Measurements from ENCODE around the gene OTUD5.

OTUD5 gene
- 91.1 to 124 (median 105) reads per million in 3 donors for total RNA-seq

- DNase-seq, result peak; percentile 61 to 67 (median 65)
- H3K36me3 ChIP-seq (ENCODE audit: control insufficient read depth, insufficient read depth, low read length), result peaks cover 10% of the 10 kb centered on the region
- no peaks in the 10 kb centered on the region for H3K27me3 ChIP-seq (replicated peaks; ENCODE audit: control insufficient read depth, insufficient read depth, low read length, poor library complexity, severe bottlenecking)
- H3K9me3 ChIP-seq (ENCODE audit: control insufficient read depth, low read length), result no peaks in the 10 kb centered on the region
- peak within 1 kb of the TSS; percentile 64 for H3K4me3 ChIP-seq (ENCODE audit: insufficient read depth, low read depth, low read length, poor library complexity, severe bottlenecking)
- peak within 1 kb of the TSS; percentile 92 for H3K27ac ChIP-seq (ENCODE audit: insufficient read depth, low read length, poor library complexity, severe bottlenecking)
- peaks cover 17% of the 10 kb centered on the region for H3K4me1 ChIP-seq (ENCODE audit: control insufficient read depth, insufficient read depth, low read length, poor library complexity, severe bottlenecking)
Measured at GRCh38 chrX:48957477-48957826, at the start of gene OTUD5. OTUD5 (minus strand) TSS chrX:48957607; CDS start chrX:48957570, 37 bp downstream.

GRCh38 chrX:49003696-49004095, 46.3 kb upstream of the OTUD5 start:
- no peak overlapping the region for H3K27ac ChIP-seq (ENCODE audit: insufficient read depth, low read length, poor library complexity, severe bottlenecking)

GRCh38 chrX:49002091-49002935, 44.9 kb upstream of the OTUD5 start, which contains the start of gene GRIPAP1:
GRIPAP1 (minus strand) TSS chrX:49002264; CDS start chrX:49002229, 35 bp downstream.
- Histone ChIP-seq H3K4me3 (ENCODE audit: insufficient read depth, low read depth, low read length, poor library complexity, severe bottlenecking) (peak within 1 kb of the TSS; percentile 87), H3K36me3 (ENCODE audit: control insufficient read depth, insufficient read depth, low read length) (peaks cover 9% of the 10 kb centered on the region), H3K4me1 (ENCODE audit: control insufficient read depth, insufficient read depth, low read length, poor library complexity, severe bottlenecking) (peaks cover 2% of the 10 kb centered on the region), H3K27ac (ENCODE audit: insufficient read depth, low read length, poor library complexity, severe bottlenecking) (peak within 1 kb of the TSS; percentile 94), H3K27me3 (replicated peaks; ENCODE audit: control insufficient read depth, insufficient read depth, low read length, poor library complexity, severe bottlenecking) (no peaks in the 10 kb centered on the region), H3K9me3 (ENCODE audit: control insufficient read depth, low read length) (no peaks in the 10 kb centered on the region)
- DNase-seq, result peak; percentile 68 to 73 (median 70)

More at GRCh38 chrX:49003696-49004095, 46.3 kb upstream of the OTUD5 start:
- Histone ChIP-seq H3K36me3 (ENCODE audit: control insufficient read depth, insufficient read depth, low read length) (peaks cover under 1% of the 10 kb centered on the region), H3K4me1 (ENCODE audit: control insufficient read depth, insufficient read depth, low read length, poor library complexity, severe bottlenecking) (peaks cover 2% of the 10 kb centered on the region), H3K9me3 (ENCODE audit: control insufficient read depth, low read length) (no peaks in the 10 kb centered on the region), H3K27me3 (replicated peaks; ENCODE audit: control insufficient read depth, insufficient read depth, low read length, poor library complexity, severe bottlenecking) (no peaks in the 10 kb centered on the region), H3K4me3 (ENCODE audit: insufficient read depth, low read depth, low read length, poor library complexity, severe bottlenecking) (no peak overlapping the region)
- no peak for DNase-seq

- Histone ChIP-seq H3K27ac (ENCODE audit: insufficient read depth, low read length, poor library complexity, severe bottlenecking) (peak overlapping the region; percentile 94), H3K36me3 (ENCODE audit: control insufficient read depth, insufficient read depth, low read length) (peaks cover 13% of the 10 kb centered on the region), H3K4me1 (ENCODE audit: control insufficient read depth, insufficient read depth, low read length, poor library complexity, severe bottlenecking) (peaks cover 2% of the 10 kb centered on the region), H3K9me3 (ENCODE audit: control insufficient read depth, low read length) (no peaks in the 10 kb centered on the region), H3K4me3 (ENCODE audit: insufficient read depth, low read depth, low read length, poor library complexity, severe bottlenecking) (peak overlapping the region; percentile 87), H3K27me3 (replicated peaks; ENCODE audit: control insufficient read depth, insufficient read depth, low read length, poor library complexity, severe bottlenecking) (no peaks in the 10 kb centered on the region)
- peak; percentile 52 to 59 (median 56) for DNase-seq
Measured at GRCh38 chrX:49001521-49002090, 44.2 kb upstream of the OTUD5 start.

- DNase-seq, result no peak
- Histone ChIP-seq H3K27ac (ENCODE audit: insufficient read depth, low read length, poor library complexity, severe bottlenecking) (peak overlapping the region; percentile 94), H3K36me3 (ENCODE audit: control insufficient read depth, insufficient read depth, low read length) (peaks cover 13% of the 10 kb centered on the region), H3K27me3 (replicated peaks; ENCODE audit: control insufficient read depth, insufficient read depth, low read length, poor library complexity, severe bottlenecking) (no peaks in the 10 kb centered on the region), H3K4me3 (ENCODE audit: insufficient read depth, low read depth, low read length, poor library complexity, severe bottlenecking) (no peak overlapping the region), H3K9me3 (ENCODE audit: control insufficient read depth, low read length) (no peaks in the 10 kb centered on the region), H3K4me1 (ENCODE audit: control insufficient read depth, insufficient read depth, low read length, poor library complexity, severe bottlenecking) (peaks cover 2% of the 10 kb centered on the region)
Measured at GRCh38 chrX:49000636-49001035, 43.2 kb upstream of the OTUD5 start.

GRCh38 chrX:48999030-48999429, 41.6 kb upstream of the OTUD5 start:
- H3K27me3 ChIP-seq (replicated peaks; ENCODE audit: control insufficient read depth, insufficient read depth, low read length, poor library complexity, severe bottlenecking), result no peaks in the 10 kb centered on the region
- H3K9me3 ChIP-seq (ENCODE audit: control insufficient read depth, low read length), result no peaks in the 10 kb centered on the region
- no peak for DNase-seq
- no peak overlapping the region for H3K4me3 ChIP-seq (ENCODE audit: insufficient read depth, low read depth, low read length, poor library complexity, severe bottlenecking)
- no peak overlapping the region for H3K27ac ChIP-seq (ENCODE audit: insufficient read depth, low read length, poor library complexity, severe bottlenecking)
- peaks cover 19% of the 10 kb centered on the region for H3K36me3 ChIP-seq (ENCODE audit: control insufficient read depth, insufficient read depth, low read length)
- peaks cover 2% of the 10 kb centered on the region for H3K4me1 ChIP-seq (ENCODE audit: control insufficient read depth, insufficient read depth, low read length, poor library complexity, severe bottlenecking)

- peaks cover 19% of the 10 kb centered on the region for H3K36me3 ChIP-seq (ENCODE audit: control insufficient read depth, insufficient read depth, low read length)
- no peak for DNase-seq
- H3K4me1 ChIP-seq (ENCODE audit: control insufficient read depth, insufficient read depth, low read length, poor library complexity, severe bottlenecking), result peaks cover 2% of the 10 kb centered on the region
- no peak overlapping the region for H3K4me3 ChIP-seq (ENCODE audit: insufficient read depth, low read depth, low read length, poor library complexity, severe bottlenecking)
- H3K27me3 ChIP-seq (replicated peaks; ENCODE audit: control insufficient read depth, insufficient read depth, low read length, poor library complexity, severe bottlenecking), result no peaks in the 10 kb centered on the region
- no peaks in the 10 kb centered on the region for H3K9me3 ChIP-seq (ENCODE audit: control insufficient read depth, low read length)
- H3K27ac ChIP-seq (ENCODE audit: insufficient read depth, low read length, poor library complexity, severe bottlenecking), result no peak overlapping the region
Measured at GRCh38 chrX:48998391-48998790, 41.0 kb upstream of the OTUD5 start.

- H3K4me1 ChIP-seq (ENCODE audit: control insufficient read depth, insufficient read depth, low read length, poor library complexity, severe bottlenecking), result peaks cover 2% of the 10 kb centered on the region
- no peak for DNase-seq
- H3K4me3 ChIP-seq (ENCODE audit: insufficient read depth, low read depth, low read length, poor library complexity, severe bottlenecking), result no peak overlapping the region
- no peaks in the 10 kb centered on the region for H3K27me3 ChIP-seq (replicated peaks; ENCODE audit: control insufficient read depth, insufficient read depth, low read length, poor library complexity, severe bottlenecking)
- H3K36me3 ChIP-seq (ENCODE audit: control insufficient read depth, insufficient read depth, low read length), result peaks cover 24% of the 10 kb centered on the region
- no peaks in the 10 kb centered on the region for H3K9me3 ChIP-seq (ENCODE audit: control insufficient read depth, low read length)
- H3K27ac ChIP-seq (ENCODE audit: insufficient read depth, low read length, poor library complexity, severe bottlenecking), result no peak overlapping the region
Measured at GRCh38 chrX:48997865-48998264, 40.5 kb upstream of the OTUD5 start.

- H3K4me3 ChIP-seq (ENCODE audit: insufficient read depth, low read depth, low read length, poor library complexity, severe bottlenecking), result no peak overlapping the region
- no peak for DNase-seq
- H3K9me3 ChIP-seq (ENCODE audit: control insufficient read depth, low read length), result no peaks in the 10 kb centered on the region
- no peak overlapping the region for H3K27ac ChIP-seq (ENCODE audit: insufficient read depth, low read length, poor library complexity, severe bottlenecking)
- peaks cover 2% of the 10 kb centered on the region for H3K4me1 ChIP-seq (ENCODE audit: control insufficient read depth, insufficient read depth, low read length, poor library complexity, severe bottlenecking)
- H3K27me3 ChIP-seq (replicated peaks; ENCODE audit: control insufficient read depth, insufficient read depth, low read length, poor library complexity, severe bottlenecking), result no peaks in the 10 kb centered on the region
- peaks cover 26% of the 10 kb centered on the region for H3K36me3 ChIP-seq (ENCODE audit: control insufficient read depth, insufficient read depth, low read length)
Measured at GRCh38 chrX:48997455-48997854, 40.0 kb upstream of the OTUD5 start.

GRCh38 chrX:48996969-48997368, 39.6 kb upstream of the OTUD5 start:
- DNase-seq, result no peak
- H3K4me1 ChIP-seq (ENCODE audit: control insufficient read depth, insufficient read depth, low read length, poor library complexity, severe bottlenecking), result peaks cover 2% of the 10 kb centered on the region
- no peak overlapping the region for H3K4me3 ChIP-seq (ENCODE audit: insufficient read depth, low read depth, low read length, poor library complexity, severe bottlenecking)
- no peak overlapping the region for H3K27ac ChIP-seq (ENCODE audit: insufficient read depth, low read length, poor library complexity, severe bottlenecking)
- no peaks in the 10 kb centered on the region for H3K9me3 ChIP-seq (ENCODE audit: control insufficient read depth, low read length)
- no peaks in the 10 kb centered on the region for H3K27me3 ChIP-seq (replicated peaks; ENCODE audit: control insufficient read depth, insufficient read depth, low read length, poor library complexity, severe bottlenecking)
- peaks cover 30% of the 10 kb centered on the region for H3K36me3 ChIP-seq (ENCODE audit: control insufficient read depth, insufficient read depth, low read length)

All from effector memory CD4-positive, alpha-beta T cell (primary cell).